Measurements from ENCODE around the gene HOXA10.

Gene HOXA10

DNA sequence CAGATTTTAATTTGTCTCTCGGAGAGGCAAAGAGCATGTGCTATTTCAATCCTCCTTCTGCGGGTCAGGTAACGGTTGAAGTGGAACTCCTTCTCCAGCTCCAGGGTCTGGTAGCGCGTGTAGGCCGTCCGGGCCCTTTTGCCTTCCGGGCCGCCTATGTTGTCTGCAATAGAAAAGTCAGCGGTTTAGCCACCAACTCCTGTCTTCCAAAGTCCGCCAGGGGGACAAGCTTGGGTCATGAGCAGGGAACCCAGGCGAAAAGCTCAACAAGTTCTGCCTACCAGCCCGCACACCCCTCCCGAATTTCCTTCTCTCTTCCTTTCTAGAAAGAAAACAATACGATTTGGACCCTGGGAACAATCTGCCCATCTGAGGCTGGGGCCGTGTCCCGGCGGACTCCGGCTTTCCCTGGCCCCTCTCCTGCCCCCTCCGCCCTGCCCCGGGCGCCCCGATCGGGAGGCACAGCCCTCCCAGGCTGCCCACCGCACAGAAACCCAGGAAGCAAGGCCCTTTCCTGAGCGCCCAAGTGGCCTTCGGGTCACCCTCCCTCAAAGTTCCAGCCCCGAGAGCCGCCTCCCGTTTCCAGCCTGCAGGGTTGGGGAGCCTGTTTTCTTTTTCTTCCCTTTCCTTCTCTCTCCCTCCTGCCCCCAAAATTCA, 32.1 kb downstream of the HOXA10 start:
- TF ChIP-seq, protein P1, sequence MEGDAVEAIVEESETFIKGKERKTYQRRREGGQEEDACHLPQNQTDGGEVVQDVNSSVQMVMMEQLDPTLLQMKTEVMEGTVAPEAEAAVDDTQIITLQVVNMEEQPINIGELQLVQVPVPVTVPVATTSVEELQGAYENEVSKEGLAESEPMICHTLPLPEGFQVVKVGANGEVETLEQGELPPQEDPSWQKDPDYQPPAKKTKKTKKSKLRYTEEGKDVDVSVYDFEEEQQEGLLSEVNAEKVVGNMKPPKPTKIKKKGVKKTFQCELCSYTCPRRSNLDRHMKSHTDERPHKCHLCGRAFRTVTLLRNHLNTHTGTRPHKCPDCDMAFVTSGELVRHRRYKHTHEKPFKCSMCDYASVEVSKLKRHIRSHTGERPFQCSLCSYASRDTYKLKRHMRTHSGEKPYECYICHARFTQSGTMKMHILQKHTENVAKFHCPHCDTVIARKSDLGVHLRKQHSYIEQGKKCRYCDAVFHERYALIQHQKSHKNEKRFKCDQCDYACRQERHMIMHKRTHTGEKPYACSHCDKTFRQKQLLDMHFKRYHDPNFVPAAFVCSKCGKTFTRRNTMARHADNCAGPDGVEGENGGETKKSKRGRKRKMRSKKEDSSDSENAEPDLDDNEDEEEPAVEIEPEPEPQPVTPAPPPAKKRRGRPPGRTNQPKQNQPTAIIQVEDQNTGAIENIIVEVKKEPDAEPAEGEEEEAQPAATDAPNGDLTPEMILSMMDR (conservative IDR thresholded peaks at IDR 0.05; ENCODE audit: low read depth, low read length) = no peak
- no peak overlapping the region for H3K4me3 ChIP-seq (IDR thresholded peaks at IDR 0.05; ENCODE audit: insufficient read depth, low read depth, low read length)
- no peaks in the 10 kb centered on the region for H3K27me3 ChIP-seq (ENCODE audit: insufficient read depth, low read depth)
- no peak overlapping the region for H2AFZ ChIP-seq (ENCODE audit: low read depth)
- no peak overlapping the region for H3K9ac ChIP-seq
- H4K20me1 ChIP-seq (ENCODE audit: insufficient read depth) = no peaks in the 10 kb centered on the region
- no peaks in the 10 kb centered on the region for H3K79me2 ChIP-seq (ENCODE audit: insufficient read depth, low read depth)
- H3K4me1 ChIP-seq (ENCODE audit: low read depth, poor library complexity, severe bottlenecking) = no peaks in the 10 kb centered on the region
- H3K27ac ChIP-seq = no peak overlapping the region
- peak overlapping the region; percentile 34; the same call in 1 of the 2 replicates for H3K4me2 ChIP-seq
- no peaks in the 10 kb centered on the region for H3K36me3 ChIP-seq (ENCODE audit: insufficient read depth)

DNA sequence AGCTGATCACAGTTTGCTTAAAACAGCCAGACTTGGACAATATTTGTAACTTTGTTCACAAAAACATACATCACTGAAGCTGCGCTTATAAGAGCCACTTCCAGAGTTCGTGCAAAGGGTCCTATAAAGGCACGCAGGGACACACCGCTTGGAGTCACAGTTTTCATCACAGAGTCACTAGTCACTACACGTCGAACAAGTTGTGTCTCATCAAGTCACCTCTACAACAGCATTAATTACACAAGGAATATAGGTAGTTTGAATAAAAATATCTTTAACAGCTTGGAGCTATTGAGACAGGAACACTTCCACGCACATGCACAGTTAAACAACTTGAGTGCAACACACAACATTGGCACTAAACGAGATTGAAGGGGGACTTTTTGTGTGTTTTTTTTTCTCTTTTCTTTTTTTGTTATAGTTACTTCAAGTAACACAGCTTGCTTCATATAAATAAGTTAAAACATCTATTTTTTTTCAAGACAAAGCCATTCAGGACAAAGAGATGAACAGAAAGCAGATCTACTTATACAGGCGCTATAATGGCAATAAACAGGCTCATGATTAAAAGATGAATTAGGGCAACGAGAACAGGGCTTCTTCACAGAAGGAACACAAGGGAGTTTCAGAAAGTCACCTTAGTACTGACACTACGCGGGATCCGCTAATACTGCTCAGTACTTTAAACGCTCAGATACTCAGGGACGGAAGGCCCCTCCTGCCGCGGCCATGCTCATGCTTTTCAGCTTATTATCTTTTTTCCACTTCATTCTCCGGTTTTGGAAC, 32.8 kb downstream of the HOXA10 start:
- no peak overlapping the region for H3K9ac ChIP-seq
- H3K4me1 ChIP-seq (ENCODE audit: low read depth, poor library complexity, severe bottlenecking) = no peaks in the 10 kb centered on the region
- TF ChIP-seq, protein P1 (conservative IDR thresholded peaks at IDR 0.05; ENCODE audit: low read depth, low read length) = no peak
- H3K36me3 ChIP-seq (ENCODE audit: insufficient read depth) = no peaks in the 10 kb centered on the region
- no peak overlapping the region for H3K27ac ChIP-seq
- H3K4me3 ChIP-seq (IDR thresholded peaks at IDR 0.05; ENCODE audit: insufficient read depth, low read depth, low read length) = no peak overlapping the region
- no peak overlapping the region for H3K4me2 ChIP-seq
- no peaks in the 10 kb centered on the region for H3K27me3 ChIP-seq (ENCODE audit: insufficient read depth, low read depth)
- H2AFZ ChIP-seq (ENCODE audit: low read depth) = no peak overlapping the region
- no peaks in the 10 kb centered on the region for H3K79me2 ChIP-seq (ENCODE audit: insufficient read depth, low read depth)
- H4K20me1 ChIP-seq (ENCODE audit: insufficient read depth) = no peaks in the 10 kb centered on the region

DNA sequence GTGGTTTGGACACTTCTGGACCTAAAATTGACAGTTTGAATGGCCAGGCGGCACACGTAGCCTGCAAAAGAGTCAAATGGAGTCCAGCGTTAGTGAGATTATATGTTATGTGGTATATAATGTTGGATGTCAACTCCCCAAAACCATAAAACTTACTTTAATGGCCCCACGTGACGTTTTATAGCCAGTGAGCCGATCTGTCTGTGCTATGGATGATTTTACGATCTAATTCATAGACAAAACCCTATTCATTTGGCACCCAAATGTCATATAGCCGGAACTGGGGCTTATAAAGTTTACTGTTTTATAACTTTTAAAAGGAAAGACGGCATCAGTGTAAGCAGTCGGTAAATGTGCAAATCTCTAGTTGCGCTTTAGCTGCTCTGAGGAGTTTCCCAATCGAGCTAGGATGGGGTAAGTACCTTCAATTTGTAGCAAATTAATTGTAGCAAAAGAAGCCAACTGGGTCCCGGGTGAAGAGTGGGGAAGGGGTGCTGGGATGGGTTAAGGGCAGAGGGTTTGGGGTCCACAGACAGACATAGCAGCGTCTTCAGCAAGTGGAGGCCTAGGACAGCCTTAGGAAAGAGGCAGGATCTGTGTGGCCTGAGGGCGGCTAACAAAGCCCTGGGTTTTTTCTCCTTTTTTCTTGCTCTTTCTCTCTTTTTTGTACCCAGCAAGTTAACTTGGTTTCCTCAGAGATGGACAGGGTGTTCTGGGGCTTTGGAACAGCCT, 33.8 kb downstream of the HOXA10 start:
- no peaks in the 10 kb centered on the region for H4K20me1 ChIP-seq (ENCODE audit: insufficient read depth)
- no peaks in the 10 kb centered on the region for H3K79me2 ChIP-seq (ENCODE audit: insufficient read depth, low read depth)
- no peak overlapping the region for H3K27ac ChIP-seq
- TF ChIP-seq, protein P1 (conservative IDR thresholded peaks at IDR 0.05; ENCODE audit: low read depth, low read length) = no peak
- H3K9ac ChIP-seq = no peak overlapping the region
- no peak overlapping the region for H3K4me2 ChIP-seq
- H3K27me3 ChIP-seq (ENCODE audit: insufficient read depth, low read depth) = no peaks in the 10 kb centered on the region
- peaks cover 5% of the 10 kb centered on the region for H3K4me1 ChIP-seq (ENCODE audit: low read depth, poor library complexity, severe bottlenecking)
- H3K36me3 ChIP-seq (ENCODE audit: insufficient read depth) = no peaks in the 10 kb centered on the region
- H3K4me3 ChIP-seq (IDR thresholded peaks at IDR 0.05; ENCODE audit: insufficient read depth, low read depth, low read length) = no peak overlapping the region
- H2AFZ ChIP-seq (ENCODE audit: low read depth) = no peak overlapping the region

DNA sequence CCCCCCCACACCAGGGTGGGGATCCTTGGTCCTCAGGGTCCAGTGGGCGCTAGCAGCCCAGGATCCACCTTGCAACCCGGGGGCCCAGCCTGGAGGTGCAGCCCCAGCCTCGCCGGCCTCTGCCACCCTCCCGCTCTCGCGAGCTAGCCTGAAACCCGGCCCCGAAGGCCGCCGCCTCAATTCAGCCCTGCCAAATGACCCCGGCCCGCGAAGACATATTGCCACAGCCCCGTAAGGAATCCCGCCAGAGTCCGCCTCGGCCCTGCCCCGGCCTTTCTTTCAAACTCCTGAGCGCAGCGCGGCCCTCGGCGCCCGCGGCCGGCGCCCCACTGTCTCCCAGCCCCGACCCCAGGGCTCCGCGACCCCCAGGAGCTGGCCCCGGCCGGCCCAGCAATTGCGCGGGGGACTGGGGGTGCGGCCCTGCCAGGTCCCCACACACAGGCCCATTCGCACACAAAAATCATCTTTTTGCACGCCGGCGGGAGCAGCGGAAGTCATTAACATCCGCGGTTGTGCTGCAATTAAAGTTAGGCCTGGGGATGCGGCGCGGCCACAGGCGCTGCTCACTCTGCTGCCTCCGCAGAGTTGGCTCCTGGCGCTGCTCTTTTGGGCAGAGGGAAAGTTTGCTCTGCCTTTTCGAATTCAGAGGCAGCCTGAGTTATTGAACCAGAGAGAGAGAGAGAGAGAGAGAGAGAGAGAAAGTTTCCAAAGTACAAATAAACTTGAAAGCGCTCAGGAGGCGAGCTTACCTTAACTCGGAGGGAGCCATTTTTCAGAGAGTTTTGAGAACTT, 34.6 kb downstream of the HOXA10 start:
- H3K79me2 ChIP-seq (ENCODE audit: insufficient read depth, low read depth) = no peaks in the 10 kb centered on the region
- H3K36me3 ChIP-seq (ENCODE audit: insufficient read depth) = no peaks in the 10 kb centered on the region
- H3K4me1 ChIP-seq (ENCODE audit: low read depth, poor library complexity, severe bottlenecking) = peaks cover 12% of the 10 kb centered on the region
- H2AFZ ChIP-seq (ENCODE audit: low read depth) = no peak overlapping the region
- TF ChIP-seq, protein P1 (conservative IDR thresholded peaks at IDR 0.05; ENCODE audit: low read depth, low read length) = no peak
- H3K9ac ChIP-seq = no peak overlapping the region
- H3K27ac ChIP-seq = no peak overlapping the region
- H4K20me1 ChIP-seq (ENCODE audit: insufficient read depth) = no peaks in the 10 kb centered on the region
- no peaks in the 10 kb centered on the region for H3K27me3 ChIP-seq (ENCODE audit: insufficient read depth, low read depth)
- no peak overlapping the region for H3K4me2 ChIP-seq
- no peak overlapping the region for H3K4me3 ChIP-seq (IDR thresholded peaks at IDR 0.05; ENCODE audit: insufficient read depth, low read depth, low read length)
